Left colon (tissue), 2 donors: ENCODE results near the gene BACH2. TPM values are rescaled to one million over a fixed set of nuclear protein-coding genes. Genes with fewer than 3 reads are reported as not detected.
A peak's percentile ranks its signal among the peaks of the same experiment; 100 is the strongest.
"Not testable (repeated sequence)": the region's sequence is repeated elsewhere in the genome, so short reads cannot be mapped to it uniquely, and the experiment has no call there.

Source experiments
- ATAC-seq: fragments of 200-7000 bp; cut with Tn5 transposase; one replicate; pipeline ENCODE4 v1.9.1; 2020; ENCODE audit warnings: mild to moderate bottlenecking, moderate library complexity
- DNase-seq, 2 donors: peaks; one replicate each; pipeline ENCODE4 v3.0.0-alpha.2; 2020
- intact Hi-C, 2 donors: fragments of 100-400 bp; cut with DNase I in 1 of 2; cut with micrococcal nuclease in 1 of 2; formaldehyde crosslinking; loops; one replicate each; pipeline versions ENCODE4 v1.11.2 to v1.14.0; 2022; cut with DNase I, micrococcal nuclease
- microRNA-seq, 2 donors: library from miRNA; unstranded; fragments of <30 nt; microRNA quantifications; one replicate each; pipeline versions ENCODE4 v1.1.0 to v1.2.0, GENCODE V29; 2020
- total RNA-seq, 2 donors: library from RNA; stranded (reverse); fragmentation: NEBNext Ultra II Directional; extraction: Animal tissue kit (Norgen Biotek cat#: 25700); gene quantifications; one replicate each; pipeline ENCODE4 v1.2.1, GENCODE V29; 2021
- donor health status: DM: no; HTN: no; CAD: no.
- donor health status: DM: yes; HTN: yes; CAD: no.

Gene BACH2
- total RNA-seq, 2 donors from 2014 or later: 0.67 to 1.3 TPM

DNA sequence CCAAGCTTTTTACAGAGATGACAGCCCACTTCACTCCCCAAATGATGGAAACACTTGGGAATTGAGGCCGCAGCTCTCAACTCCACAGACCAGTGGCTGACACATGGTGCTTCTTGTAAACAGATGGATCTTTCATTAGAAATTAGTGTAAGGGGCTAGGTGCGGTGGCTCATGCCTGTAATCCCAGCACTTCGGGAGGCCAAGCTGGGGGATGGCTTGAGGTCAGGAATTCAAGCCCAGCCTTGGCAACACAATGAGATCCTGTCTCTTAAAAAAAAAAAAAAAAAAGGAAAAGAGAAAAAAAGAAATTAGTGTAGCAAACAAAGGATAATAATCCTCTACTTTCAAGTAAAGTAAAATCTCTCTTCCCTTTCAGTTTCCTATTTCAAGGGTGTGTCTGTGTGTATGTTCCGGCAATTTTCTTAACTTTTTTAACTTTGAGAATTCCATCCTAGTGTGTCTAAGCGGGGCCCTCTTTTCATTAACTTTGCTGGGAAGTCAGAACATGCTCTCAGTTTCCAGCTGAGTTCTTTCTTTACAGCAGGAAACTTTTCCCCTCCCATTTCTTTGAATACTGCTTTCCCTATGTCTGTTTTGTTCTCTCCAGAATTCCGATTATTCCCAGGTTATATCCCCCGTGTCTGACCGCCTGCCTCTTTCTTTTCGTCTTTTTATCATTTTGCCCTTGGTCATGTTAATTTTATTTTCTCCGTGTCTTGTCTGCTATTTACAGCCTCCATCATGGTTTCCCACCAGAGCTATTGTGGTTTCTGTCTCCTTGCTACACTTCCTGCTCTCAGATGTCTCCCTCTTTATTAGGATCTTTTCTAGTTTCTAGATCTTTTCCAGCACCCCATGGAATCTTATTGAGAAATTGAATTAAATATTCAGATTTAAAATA lies 386.4 kb downstream of the BACH2 start:
- intact Hi-C loops, DNase-seq, ATAC-seq: not testable (repeated sequence)

DNA sequence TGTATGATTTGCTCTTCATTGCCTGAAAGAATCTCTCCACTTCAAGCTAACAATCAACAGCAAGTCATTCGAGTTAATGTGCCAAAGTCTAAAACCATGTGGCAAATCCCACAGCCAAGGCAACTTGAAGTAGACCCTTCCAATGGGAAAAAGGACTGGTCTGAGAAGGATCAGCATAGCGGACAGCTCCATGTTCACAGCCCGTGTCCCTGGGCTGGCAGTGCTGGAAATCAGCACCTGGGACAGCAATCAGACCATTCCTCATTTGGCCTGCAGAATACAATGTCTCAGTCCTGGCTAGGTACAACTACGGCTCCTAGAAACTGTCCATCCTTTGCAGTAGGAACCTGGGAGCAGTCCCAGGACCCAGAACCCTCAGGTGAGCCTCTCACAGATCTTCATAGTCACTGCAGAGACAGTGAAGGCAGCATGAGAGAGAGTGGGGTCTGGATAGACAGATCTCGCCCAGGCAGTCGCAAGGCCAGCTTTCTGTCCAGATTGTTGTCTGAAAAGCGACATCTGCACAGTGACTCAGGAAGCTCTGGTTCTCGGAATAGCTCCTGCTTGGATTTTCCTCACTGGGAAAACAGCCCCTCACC lies 401.3 kb downstream of the BACH2 start:
- intact Hi-C loops: no loop called here
- DNase-seq (no peak), ATAC-seq (peak; percentile 43)

- ATAC-seq (no peak), DNase-seq (no peak)
- intact Hi-C loops: no loop called here
Measured at GRCh38 chr6:89894169-89894568, 402.5 kb downstream of the BACH2 start, which contains the start of gene GJA10. GJA10 (plus strand) TSS chr6:89894469; CDS start chr6:89894469, 0 bp downstream.

GRCh38 chr6:89892577-89892976 lies 404.1 kb downstream of the BACH2 start:
- DNase-seq, intact Hi-C loops, ATAC-seq: not testable (repeated sequence)

- intact Hi-C loops, DNase-seq, ATAC-seq: not testable (repeated sequence)
Measured at GRCh38 chr6:89890845-89891528, 405.7 kb downstream of the BACH2 start.

DNA sequence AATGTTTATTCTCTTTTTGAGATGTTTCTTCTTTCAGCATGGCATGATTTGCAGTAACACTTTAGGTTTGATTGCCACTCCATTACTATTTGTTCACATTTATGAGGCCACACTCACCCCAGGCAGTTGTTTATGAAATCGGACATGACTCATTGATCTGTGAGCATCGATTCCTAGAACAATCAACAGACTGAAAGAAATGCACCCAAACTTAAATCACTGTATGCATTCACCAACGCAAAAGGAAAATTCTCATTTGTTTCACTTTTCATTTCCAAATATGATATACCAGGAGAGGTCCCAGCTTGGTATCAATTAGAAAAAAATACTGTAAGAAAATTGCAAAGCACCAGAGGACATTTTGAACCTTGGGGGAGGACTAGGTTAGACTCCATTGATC lies 407.8 kb downstream of the BACH2 start:
- no peak for ATAC-seq
- no peak for DNase-seq

DNA sequence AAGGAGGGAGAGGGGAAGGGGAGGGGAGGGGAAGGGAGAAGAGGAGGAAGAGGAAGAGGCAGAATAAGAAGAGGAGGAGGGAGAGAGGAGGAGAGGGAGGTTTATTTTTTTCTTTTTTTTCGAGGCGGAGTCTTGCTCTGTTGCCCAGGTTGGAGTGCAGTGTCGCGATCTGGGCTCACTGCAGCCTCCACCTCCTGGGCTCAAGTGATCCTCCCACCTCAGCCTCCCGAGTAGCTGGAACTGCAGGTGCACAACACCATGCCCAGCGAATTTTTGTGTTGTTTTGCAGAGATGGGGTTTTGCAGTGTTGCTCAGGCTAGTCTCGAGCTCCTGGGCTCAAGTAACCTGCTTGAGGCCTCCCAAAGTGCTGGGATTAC lies 408.5 kb downstream of the BACH2 start:
- DNase-seq: no peak
- no peak for ATAC-seq
- intact Hi-C loops: no loop called here

More for the DNA sequence above, 407.8 kb downstream of the BACH2 start:
- intact Hi-C loops: no loop called here

GRCh38 chr6:89887452-89888137 lies 409.0 kb downstream of the BACH2 start:
- ATAC-seq (no peak), DNase-seq (no peak)

DNA sequence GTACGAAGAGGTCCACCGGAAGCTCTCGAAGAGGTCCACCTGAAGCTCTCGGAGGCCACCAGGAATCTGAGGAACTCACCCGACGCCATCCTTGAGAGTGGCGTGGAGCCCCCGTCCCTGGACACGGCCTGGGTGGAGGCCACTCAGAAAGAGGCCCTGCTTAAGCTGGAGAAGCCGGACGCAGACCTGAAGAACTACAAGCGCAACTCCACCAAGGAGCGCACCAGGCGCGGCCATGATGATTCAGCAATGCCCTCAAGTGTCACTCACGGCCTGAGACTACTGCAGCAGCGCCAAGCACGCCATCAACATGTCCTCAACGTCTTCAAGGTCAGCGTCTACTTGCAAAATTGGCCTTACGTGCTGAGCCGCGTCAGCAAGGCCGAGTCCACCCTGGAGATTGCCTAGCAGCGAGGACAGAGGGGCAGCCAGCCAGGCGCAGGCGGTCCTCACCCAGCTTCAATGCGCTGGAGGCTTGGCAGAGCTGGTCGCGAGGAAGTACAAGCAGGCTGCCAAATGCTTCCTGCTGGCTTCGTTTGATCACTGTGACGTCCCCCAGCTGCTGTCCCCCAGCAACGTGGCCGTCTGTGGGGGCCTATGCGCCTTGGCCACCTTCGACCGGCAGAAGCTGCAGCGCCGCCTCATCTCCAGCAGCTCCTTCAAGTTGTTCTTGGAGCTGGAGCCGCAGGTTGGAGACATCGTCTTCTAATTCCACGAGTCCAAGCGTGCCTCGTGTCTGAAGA lies 410.1 kb downstream of the BACH2 start:
- DNase-seq: no peak
- no peak for ATAC-seq
- intact Hi-C loops: no loop called here

More at GRCh38 chr6:89887452-89888137, 409.0 kb downstream of the BACH2 start:
- intact Hi-C loops: no loop called here

Small RNA genes within 50 kb of the gene (microRNA-seq; reads per million reads assigned to microRNA genes)
- gene MIR4464: 0 reads per million in 2 donors
